ENCODE measurements around the gene ANAPC13.

The ANAPC13 gene

GRCh38 chr3:134447351-134447750, 38.4 kb downstream of the ANAPC13 start:
- no peak for DNase-seq

GRCh38 chr3:134446800-134447199, 39.0 kb downstream of the ANAPC13 start:
- DNase-seq: no peak

DNA sequence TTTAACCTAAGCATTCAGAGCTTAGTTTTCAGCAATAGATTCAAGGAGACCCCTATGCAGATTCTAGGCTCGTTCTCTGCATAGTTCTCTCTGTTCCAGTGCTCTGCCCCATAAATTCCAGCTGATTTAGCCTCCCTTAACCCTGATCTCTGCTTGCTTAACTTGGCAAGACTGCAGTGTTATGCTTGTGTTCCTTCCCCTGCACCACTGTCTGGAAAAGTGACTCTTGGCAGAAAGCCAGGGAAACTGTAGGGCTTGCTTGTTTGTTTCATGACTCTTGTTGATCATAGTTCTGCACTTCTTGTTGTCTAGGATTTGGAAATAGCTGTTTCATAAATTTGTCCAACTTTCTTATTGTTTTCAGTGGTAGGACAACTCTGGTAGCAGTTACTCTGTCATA, 40.1 kb downstream of the ANAPC13 start:
- DNase-seq: no peak

- DNase-seq: no peak
These were observed 40.7 kb downstream of the ANAPC13 start for GRCh38 chr3:134445095-134445494.

- DNase-seq: no peak
These were observed 44.0 kb downstream of the ANAPC13 start for GRCh38 chr3:134441821-134442220.

GRCh38 chr3:134441321-134441720, 44.5 kb downstream of the ANAPC13 start:
- no peak for DNase-seq

DNA sequence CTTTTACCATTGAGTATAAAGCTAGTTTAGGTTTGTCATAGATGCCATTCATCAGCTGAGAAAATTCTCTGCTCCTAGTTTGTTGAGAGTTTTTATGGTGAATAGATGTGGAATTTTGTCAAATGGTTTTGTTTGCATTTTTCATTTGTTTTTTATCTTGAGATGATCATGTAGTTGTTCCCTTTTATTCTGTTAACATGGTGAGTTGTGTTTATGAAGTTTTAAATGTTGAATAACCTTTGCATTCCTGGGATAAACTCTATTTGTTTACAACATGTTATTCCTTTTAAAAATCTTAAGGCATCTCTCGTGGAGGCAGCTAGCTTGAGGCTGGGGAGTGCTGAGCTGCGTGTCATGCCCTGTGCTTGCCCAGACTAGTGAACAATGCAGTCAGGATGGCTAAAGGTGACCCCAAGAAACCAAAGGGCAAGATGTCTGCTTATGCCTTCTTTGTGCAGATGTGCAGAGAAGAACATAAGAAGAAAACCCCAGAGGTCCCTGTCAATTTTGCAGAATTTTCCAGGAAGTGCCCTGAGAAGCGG, 48.5 kb downstream of the ANAPC13 start:
- DNase-seq: no peak

DNA sequence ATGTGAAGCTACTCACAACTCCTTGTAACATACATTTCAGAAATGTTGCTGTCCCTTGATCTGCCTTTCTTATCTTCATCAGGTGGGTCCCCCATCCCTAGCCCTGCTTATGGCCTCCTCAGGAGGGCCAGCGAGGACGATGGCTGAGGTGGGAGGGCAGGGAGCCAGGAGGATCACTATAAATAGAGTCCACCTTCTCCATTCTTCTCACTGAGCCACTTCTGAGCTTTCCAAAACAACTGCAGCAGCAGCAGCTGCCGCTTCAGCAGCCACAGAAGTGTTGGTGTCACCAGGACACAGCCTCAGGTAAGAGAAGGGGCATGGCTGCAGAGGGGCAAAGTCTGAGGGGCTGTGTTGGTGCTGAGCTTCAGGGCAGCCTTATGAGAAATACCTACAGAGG, 53.5 kb downstream of the ANAPC13 start:
- DNase-seq: peak; percentile 14 to 28

- peak; percentile 45 to 47 for DNase-seq
These were observed 54.8 kb downstream of the ANAPC13 start for GRCh38 chr3:134430950-134431445.

- DNase-seq: no peak
These were observed 55.6 kb downstream of the ANAPC13 start for GRCh38 chr3:134430174-134430573.

DNA sequence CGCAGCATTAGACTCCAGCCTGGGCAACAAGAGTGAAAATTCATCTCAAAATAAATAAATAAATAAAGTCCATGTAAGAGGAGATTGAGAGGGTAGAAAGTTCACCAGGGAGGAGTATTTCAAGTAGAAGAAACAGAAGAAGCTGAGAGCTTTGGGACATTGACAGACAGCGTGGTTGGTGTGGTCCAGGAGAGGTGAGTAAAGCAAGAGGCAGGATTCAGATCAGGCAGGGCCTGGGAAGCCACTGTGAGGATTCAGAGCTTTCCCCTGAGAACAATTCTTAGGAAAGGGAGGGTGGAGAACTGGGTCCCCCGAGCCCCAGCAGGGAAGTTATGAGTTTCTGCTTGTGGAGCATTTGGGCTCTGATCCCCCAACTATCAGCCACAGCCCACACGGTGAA, 57.4 kb downstream of the ANAPC13 start:
- no peak for DNase-seq

Data from SHP77 (cell line).